ENCODE data around the gene BRSK2.
"Not testable (repeated sequence)": the region's sequence is repeated elsewhere in the genome, so short reads cannot be mapped to it uniquely, and the experiment has no call there.

BRSK2 gene

GRCh38 chr11:1509626-1510255 is 120.0 kb downstream of the BRSK2 start:
- CTCF ChIA-PET, result no interaction called here
- no peak for DNase-seq
- H3K9me3 Mint-ChIP-seq, result no peaks in the 10 kb centered on the region
- no peak overlapping the region for H3K27ac Mint-ChIP-seq
- H3K36me3 Mint-ChIP-seq, result no peaks in the 10 kb centered on the region
- no peaks in the 10 kb centered on the region for H3K27me3 Mint-ChIP-seq
- peaks cover 8% of the 10 kb centered on the region for H3K4me1 Mint-ChIP-seq
- H3K4me3 Mint-ChIP-seq, result no peak overlapping the region

- DNase-seq, H3K27me3 Mint-ChIP-seq, H3K4me3 Mint-ChIP-seq, H3K9me3 Mint-ChIP-seq, H3K27ac Mint-ChIP-seq, H3K36me3 Mint-ChIP-seq, H3K4me1 Mint-ChIP-seq: not testable (repeated sequence)
- CTCF ChIA-PET, result interaction anchor here (1.5 kb wide), 1 partner anchor 64 kb away, joined by 3 read pairs; no protein-coding TSS in a partner anchor
Measured at GRCh38 chr11:1510351-1510750, 120.6 kb downstream of the BRSK2 start.

GRCh38 chr11:1510928-1511327 is 121.2 kb downstream of the BRSK2 start:
- H3K36me3 Mint-ChIP-seq, result no peaks in the 10 kb centered on the region
- H3K4me3 Mint-ChIP-seq, result no peak overlapping the region
- no peak for DNase-seq
- H3K27me3 Mint-ChIP-seq, result no peaks in the 10 kb centered on the region
- no peak overlapping the region for H3K27ac Mint-ChIP-seq
- no peaks in the 10 kb centered on the region for H3K9me3 Mint-ChIP-seq
- CTCF ChIA-PET, result interaction anchor here (1.5 kb wide), 1 partner anchor 64 kb away, joined by 3 read pairs; no protein-coding TSS in a partner anchor
- H3K4me1 Mint-ChIP-seq, result peaks cover 11% of the 10 kb centered on the region

GRCh38 chr11:1511937-1512496 is 122.3 kb downstream of the BRSK2 start:
- H3K9me3 Mint-ChIP-seq, result no peaks in the 10 kb centered on the region
- no peaks in the 10 kb centered on the region for H3K27me3 Mint-ChIP-seq
- CTCF ChIA-PET, result interaction anchor here (1.5 kb wide), 1 partner anchor 63 kb away, joined by 3 read pairs; no protein-coding TSS in a partner anchor
- no peak for DNase-seq
- H3K4me1 Mint-ChIP-seq, result peaks cover 15% of the 10 kb centered on the region
- no peak overlapping the region for H3K27ac Mint-ChIP-seq
- no peak overlapping the region for H3K4me3 Mint-ChIP-seq
- no peaks in the 10 kb centered on the region for H3K36me3 Mint-ChIP-seq
